Stimulated activated CD4-positive, alpha-beta T cell treated with anti-CD3 and anti-CD28 coated beads, TNF-alpha, amount 100 ng/mL, for 4 hours (primary cell): ENCODE measurements around the gene GALNT4.

ENCODE experiments used
- DNase-seq, 3 experiments: peaks; one replicate each; pipeline ENCODE4 v3.0.0-alpha.2; 2020; ENCODE audit warnings: low read depth in 3 of 3

Gene GALNT4

GRCh38 chr12:89529738-89530137 is 5.1 kb upstream of the GALNT4 start:
- DNase-seq, result no peak

DNA sequence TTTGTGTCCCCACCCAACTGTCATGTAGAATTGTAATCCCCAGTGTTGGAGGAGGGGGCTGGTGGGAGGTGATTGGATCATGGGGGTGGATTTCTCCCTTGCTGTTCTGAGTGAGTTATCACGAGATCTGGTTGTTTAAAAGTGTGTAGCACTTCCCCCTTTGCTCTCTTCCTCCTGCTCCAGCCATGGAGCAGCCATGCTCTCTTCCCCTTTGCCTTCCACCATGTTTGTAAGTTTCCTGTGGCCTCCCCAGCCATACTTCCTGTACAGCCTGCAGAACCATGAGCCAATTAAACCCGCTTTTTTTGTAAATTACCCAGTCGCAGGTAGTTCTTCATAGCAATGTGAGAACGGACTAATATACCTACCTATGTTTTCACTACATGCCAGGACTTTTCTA is 3.8 kb upstream of the GALNT4 start:
- no peak for DNase-seq

- DNase-seq, result peak; percentile 32 to 65 (median 59)
These were observed 1.5 kb upstream of the GALNT4 start, which contains the start of gene POC1B for GRCh38 chr12:89525824-89526770. Gene POC1B (minus strand): TSS chr12:89526047. CDS start chr12:89525895, 152 bp downstream.

GRCh38 chr12:89525305-89525823 is 768 bp upstream of the GALNT4 start:
- DNase-seq, result peak; percentile 3 to 23 (median 20)

- no peak for DNase-seq
These were observed 604 bp downstream of the GALNT4 start for GRCh38 chr12:89523843-89524540.

GRCh38 chr12:89523393-89523792 is 1.2 kb downstream of the GALNT4 start:
- no peak for DNase-seq

DNA sequence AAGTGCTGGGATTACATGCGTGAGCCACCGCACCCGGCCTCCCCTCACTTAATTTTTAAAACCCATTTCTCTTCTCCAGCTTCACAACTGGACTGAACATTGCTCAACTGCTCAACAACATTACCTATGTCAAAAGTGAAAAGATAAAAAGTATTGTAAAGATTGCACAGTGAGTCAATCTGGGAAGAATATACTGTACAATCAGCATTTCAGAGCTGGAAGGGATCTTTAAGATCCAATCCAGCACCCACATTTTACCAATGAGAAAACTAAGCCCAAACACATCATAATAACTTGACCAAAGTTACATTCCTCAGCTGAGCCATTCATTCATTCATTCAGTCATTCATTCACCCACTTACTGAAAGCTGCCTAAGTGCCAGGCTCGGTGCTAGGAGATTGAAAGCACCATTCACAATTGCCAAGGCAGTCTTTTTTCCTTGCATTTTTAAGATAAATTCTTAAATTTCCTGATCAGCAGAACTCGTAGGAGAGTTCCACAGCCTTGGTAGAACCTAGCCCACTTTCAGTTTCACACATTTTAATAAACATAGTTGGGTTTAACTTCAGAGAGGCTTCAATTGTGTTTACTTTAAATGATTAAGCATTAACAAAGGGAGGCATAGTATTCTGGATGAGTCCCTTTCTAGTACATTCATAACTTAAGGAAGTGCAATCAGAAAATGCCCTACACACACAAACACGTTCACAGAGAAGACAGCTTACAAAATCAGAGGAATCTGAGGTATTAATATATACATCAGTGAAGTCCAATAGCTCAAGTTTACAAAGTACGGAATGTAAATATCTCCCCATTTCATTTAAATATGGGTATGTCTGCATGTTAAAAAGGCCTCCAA is 3.0 kb downstream of the GALNT4 start:
- no peak for DNase-seq

DNA sequence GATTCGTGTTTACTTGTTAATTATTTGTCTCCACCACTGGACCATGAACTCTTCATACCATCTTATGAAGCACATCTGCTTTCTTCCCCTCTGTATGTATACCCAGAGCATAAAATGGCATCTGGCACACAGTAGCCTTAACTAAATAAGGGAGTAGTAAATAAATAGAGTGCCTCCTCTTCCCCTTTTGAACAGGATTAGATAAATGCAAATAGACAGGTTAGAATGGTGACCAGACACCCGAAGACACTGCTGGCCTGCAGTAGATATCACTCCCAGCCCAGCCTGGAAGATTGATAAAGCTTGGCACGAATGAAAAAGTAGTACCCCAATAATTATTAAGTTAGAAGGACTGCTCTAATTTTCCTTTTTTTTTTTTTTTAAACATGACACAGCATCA is 6.9 kb downstream of the GALNT4 start:
- no peak for DNase-seq

GRCh38 chr12:89516633-89517032 is 8.0 kb downstream of the GALNT4 start:
- DNase-seq, result no peak

- no peak for DNase-seq
These were observed 9.8 kb downstream of the GALNT4 start for GRCh38 chr12:89514751-89515150.

- no peak for DNase-seq
These were observed 11.1 kb downstream of the GALNT4 start for GRCh38 chr12:89513544-89513943.

DNA sequence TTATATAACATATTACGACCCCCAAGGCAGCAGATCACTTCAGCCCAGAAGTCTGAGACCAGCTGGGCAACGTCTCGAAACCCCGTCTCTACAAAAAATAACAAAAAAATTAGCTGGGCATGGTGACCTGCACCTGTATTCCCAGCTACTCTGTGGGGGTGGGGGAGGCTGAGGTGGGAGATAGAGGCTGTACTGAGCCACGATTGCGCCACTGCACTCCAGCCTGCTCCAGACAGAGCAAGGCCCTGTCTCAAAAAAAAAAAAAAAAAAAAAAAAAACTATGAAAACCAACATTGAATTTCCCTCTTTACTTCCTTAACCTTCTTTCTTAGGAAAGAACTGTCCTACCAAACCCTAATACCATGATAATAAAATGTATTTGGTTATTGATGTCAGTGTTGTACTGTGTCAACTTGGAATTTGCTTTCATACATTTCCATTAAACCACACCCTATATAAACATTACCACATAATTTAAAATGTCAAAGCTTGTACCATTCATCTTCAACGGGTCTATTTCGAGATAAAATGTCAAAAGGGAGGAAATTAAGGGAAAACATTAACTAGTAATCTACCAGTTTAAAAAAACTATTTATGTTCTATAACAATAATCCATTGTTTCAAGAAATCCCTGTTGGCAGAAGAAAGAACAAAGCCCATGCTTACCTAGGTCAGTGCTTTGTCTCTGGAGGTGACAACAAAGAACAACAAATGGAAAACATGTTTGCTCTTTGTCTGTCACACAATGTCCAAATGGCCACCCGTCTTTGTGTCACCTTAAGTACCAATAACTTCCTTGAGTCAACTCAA is 17.4 kb downstream of the GALNT4 start:
- no peak for DNase-seq

DNA sequence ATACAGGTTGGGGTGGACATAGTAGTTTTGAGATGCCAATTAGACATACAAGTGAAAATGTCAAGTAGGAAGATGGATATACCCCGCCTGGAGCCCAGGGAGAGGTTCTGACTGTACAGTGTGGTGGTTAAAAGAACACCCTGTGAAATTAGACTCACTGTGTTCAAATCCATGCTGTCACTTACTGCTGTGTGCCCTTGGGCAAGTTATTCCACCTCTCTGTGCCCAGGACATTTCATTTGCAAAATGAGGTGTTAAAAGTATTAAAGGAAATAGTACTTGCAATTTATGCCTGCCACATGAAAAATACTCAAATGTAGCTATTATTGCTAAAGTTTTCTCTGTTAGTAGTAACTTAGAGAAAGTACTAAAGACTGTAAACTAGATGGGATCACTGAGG is 18.5 kb downstream of the GALNT4 start:
- no peak for DNase-seq

DNA sequence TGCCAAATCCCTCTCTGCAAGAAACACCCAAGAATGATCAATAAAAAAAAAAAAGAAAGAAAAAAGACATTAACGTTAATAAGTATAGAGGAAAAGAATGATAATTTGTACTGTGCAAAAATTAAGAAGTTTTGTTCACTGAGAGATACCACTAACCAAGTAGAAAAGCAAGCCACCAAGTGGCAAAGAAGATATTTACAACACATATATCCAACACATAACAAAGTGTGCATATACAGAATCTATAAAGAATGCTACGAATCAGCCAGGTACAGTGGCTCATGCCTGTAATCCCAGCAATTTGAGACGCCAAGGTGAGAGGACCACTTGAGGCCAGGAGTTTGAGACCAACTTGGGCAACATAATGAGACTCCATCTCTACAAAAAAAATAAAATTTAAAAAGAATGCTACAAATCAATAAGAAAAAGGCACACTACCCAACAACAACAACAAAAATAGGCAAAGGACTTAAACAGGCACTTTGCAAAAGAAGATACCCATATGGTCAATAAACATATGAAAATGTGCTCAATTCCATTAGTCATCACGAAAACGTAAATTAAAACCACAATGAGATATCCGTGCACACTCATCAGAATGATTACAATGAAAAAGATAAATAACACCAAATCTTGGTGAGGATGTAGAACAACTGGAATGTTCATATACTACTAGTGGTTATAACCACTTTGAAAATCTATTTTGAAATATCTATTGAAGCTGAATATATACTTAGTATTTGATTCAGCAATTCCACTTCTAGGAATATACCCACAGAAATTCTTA is 19.8 kb downstream of the GALNT4 start:
- DNase-seq, result no peak

- DNase-seq, result no peak
These were observed 22.8 kb downstream of the GALNT4 start for GRCh38 chr12:89501793-89502192.

DNA sequence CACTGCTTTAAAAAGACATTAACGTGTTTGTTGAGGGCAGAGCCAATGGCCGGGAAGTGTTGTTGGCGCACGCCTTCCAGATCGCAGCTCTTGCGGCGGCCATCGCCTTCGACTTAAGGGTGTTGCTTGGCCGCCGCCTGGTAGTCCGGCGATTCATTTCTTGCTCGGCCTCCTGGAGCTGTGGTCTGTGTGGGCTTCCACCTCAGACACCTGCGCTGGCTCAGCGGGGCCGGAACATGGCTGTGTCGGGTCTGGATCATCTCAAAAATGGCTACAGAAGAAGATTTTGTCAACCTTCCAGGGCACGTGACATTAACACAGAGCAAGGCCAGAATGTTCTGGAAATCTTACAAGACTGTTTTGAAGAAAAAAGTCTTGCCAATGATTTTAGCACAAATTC is 24.7 kb downstream of the GALNT4 start:
- no peak for DNase-seq

DNA sequence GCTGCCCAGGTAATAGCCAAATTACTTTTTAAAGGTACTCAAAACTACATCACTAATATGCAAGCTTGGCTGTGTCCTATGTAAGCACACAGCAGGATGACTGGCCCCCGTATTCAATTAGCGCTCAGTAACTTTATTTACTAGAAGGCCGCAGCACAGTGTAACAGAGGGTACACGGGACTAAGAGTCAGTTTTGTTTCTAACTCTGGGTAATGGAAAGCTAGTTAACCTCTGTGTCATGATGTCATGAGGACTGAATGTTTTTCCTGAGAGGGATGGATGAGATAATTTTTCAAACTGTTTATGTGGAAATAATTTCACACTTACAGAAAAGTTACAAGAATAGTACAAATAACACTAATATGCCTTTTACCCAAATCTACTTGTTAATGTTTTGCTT is 27.1 kb downstream of the GALNT4 start:
- DNase-seq, result no peak

GRCh38 chr12:89497005-89497404 is 27.6 kb downstream of the GALNT4 start:
- no peak for DNase-seq

- peak in 1 of 3 experiments; percentile 18 for DNase-seq
These were observed 30.0 kb downstream of the GALNT4 start for GRCh38 chr12:89494411-89495231.
